Omental fat pad (tissue), 4 donors: Measurements from ENCODE around the gene ITIH3. TPM values are rescaled to one million over a fixed set of nuclear protein-coding genes. Genes with fewer than 3 reads are reported as not detected.

Experiments used
- ATAC-seq: fragments of 150-250 bp; one replicate; pipeline ENCODE4 v1.9.1; 2016; ENCODE audit warnings: mild to moderate bottlenecking, moderate library complexity; ENCODE audit not compliant: low FRiP score
- DNase-seq: peaks from one replicate; pipeline ENCODE4 v3.0.0-alpha.2; 2019; ENCODE audit warnings: low spot score
- CTCF ChIP-seq, 3 donors: fragments of 450-650 bp; IDR thresholded peaks; one replicate each; pipeline ENCODE4 v1.5.1; 2016 to 2017; ENCODE audit warnings: antibody characterized with exemption in 3 of 3, mild to moderate bottlenecking in 3 of 3, moderate library complexity in 2 of 3
- total RNA-seq, 4 donors: library from RNA; depleted of rRNA; stranded (reverse); fragments of >200 nt; gene quantifications; one replicate each; pipeline ENCODE4 v1.1.0, GENCODE V29; 2016

Gene ITIH3
- total RNA-seq, 4 donors from 2014 or later: 0.93 to 2.8 (median 1.9) TPM

- DNase-seq (no peak), ATAC-seq (no peak)
- TF ChIP-seq CTCF (IDR thresholded peaks at IDR 0.05): no peak
Observed at GRCh38 chr3:52829482-52829881, 34.9 kb downstream of the ITIH3 start.

- no peak for TF ChIP-seq CTCF (IDR thresholded peaks at IDR 0.05)
- ATAC-seq: no peak
- DNase-seq: no peak
Observed at GRCh38 chr3:52829906-52830463, 35.4 kb downstream of the ITIH3 start.

- TF ChIP-seq CTCF (IDR thresholded peaks at IDR 0.05): no peak
- no peak for ATAC-seq
- no peak for DNase-seq
Observed at GRCh38 chr3:52830535-52831258, 36.1 kb downstream of the ITIH3 start, which contains the start of gene ITIH4. ITIH4 (minus strand) TSS chr3:52830672; CDS start chr3:52830642, 30 bp downstream.

- DNase-seq: peak; percentile 27
- no peak for TF ChIP-seq CTCF (IDR thresholded peaks at IDR 0.05)
- no peak for ATAC-seq
Observed at GRCh38 chr3:52831500-52832301, 37.1 kb downstream of the ITIH3 start.

- no peak for ATAC-seq
- no peak for TF ChIP-seq CTCF (IDR thresholded peaks at IDR 0.05)
Observed at GRCh38 chr3:52833202-52833601, 38.6 kb downstream of the ITIH3 start.

GRCh38 chr3:52834871-52835501, 40.4 kb downstream of the ITIH3 start, which contains the start of gene MUSTN1:
MUSTN1 (minus strand) TSS chr3:52835019; CDS start chr3:52834948, 71 bp downstream.
- no peak for TF ChIP-seq CTCF (IDR thresholded peaks at IDR 0.05)
- DNase-seq: no peak
- ATAC-seq: no peak

More at GRCh38 chr3:52833202-52833601, 38.6 kb downstream of the ITIH3 start:
- no peak for DNase-seq
